Adrenal gland (tissue), 19 donors: Measurements from ENCODE around the gene SEC24D. TPM values are rescaled to one million over a fixed set of nuclear protein-coding genes. Genes with fewer than 3 reads are reported as not detected.

ENCODE experiments used
- DNase-seq, 7 donors: peaks; one replicate each; pipeline ENCODE4 v3.0.0-alpha.2; 2019 to 2020
- H3K27ac ChIP-seq, 5 donors: fragments of 200-600 bp; sonication (generic) in 4 of 5; 1 replicate in 3 of 5; 2 replicates in 2 of 5; pipeline versions ENCODE4 v1.5.1 to v1.8.0; 2016 to 2020; ENCODE audit warnings: mild to moderate bottlenecking in 1 of 5
- H3K27me3 ChIP-seq: fragments of 200-600 bp; 2 replicates; pipeline ENCODE4 v1.8.0; 2021
- H3K36me3 ChIP-seq, 2 donors: fragments of 200-600 bp; replicated peaks in 1 of 2; 1 replicate in 1 of 2; 2 replicates in 1 of 2; pipeline versions ENCODE4 v1.5.1 to v1.8.0; 2018 to 2022
- H3K4me1 ChIP-seq, 2 donors: fragments of 200-600 bp; replicated peaks in 1 of 2; 1 replicate in 1 of 2; 2 replicates in 1 of 2; pipeline versions ENCODE4 v1.5.1 to v1.8.0; 2018 to 2021
- H3K4me3 ChIP-seq, 4 donors: fragments of 200-600 bp; sonication (generic) in 3 of 4; one replicate each; pipeline ENCODE4 v1.5.1; 2016 to 2018
- H3K9me3 ChIP-seq, 3 donors: fragments of 200-600 bp; sonication (generic) in 1 of 3; replicated peaks in 1 of 3; 1 replicate in 2 of 3; 2 replicates in 1 of 3; pipeline versions ENCODE4 v1.5.1 to v1.8.0; 2016 to 2021
- POLR2A ChIP-seq, 2 donors: fragments of 450-650 bp; IDR thresholded peaks; one replicate each; pipeline ENCODE4 v1.6.1; 2017; ENCODE audit warnings: antibody characterized with exemption in 2 of 2, mild to moderate bottlenecking in 2 of 2, moderate library complexity in 1 of 2
- WGBS, 4 donors: extraction: QIAGEN DNeasy Blood & Tissue Kit in 2 of 4; methylation state at CpG; one replicate each; pipeline versions ENCODE4 v1.1.5 to v1.1.7; 2013 to 2017; 5-methylcytosine and 5-hydroxymethylcytosine counted together
- intact Hi-C, 2 donors: fragments of 100-400 bp; cut with DNase I; formaldehyde crosslinking; loops; one replicate each; pipeline versions ENCODE4 v1.14.1 to v1.15.0; 2022 to 2023
- long read RNA-seq, 10 donors: library from polyadenylated mRNA in 3 of 10; unstranded in 2 of 10; stranded (forward) in 1 of 10; transcript quantifications; one replicate each; pipeline ENCODE4 v2.0.0 and lab custom pipeline, GENCODE V29; 2021 to 2026
- polyA plus RNA-seq, 3 donors: library from polyadenylated mRNA; stranded (reverse); fragments of 200-250 nt in 2 of 3; fragments of 350-450 nt in 1 of 3; fragmentation: Illumina TruSeq in 1 of 3; extraction: RNeasy Lipid Tissue Mini Kit (QIAGEN cat#74804) in 1 of 3; gene quantifications; one replicate each; pipeline ENCODE4 v1.2.3, GENCODE V29; 2013 to 2014
- total RNA-seq, 9 donors: library from RNA; depleted of rRNA in 4 of 9; stranded (reverse); fragments of >200 nt in 4 of 9; fragments of 120-200 nt in 1 of 9; fragmentation: NEBNext Ultra II Directional in 1 of 9; extraction: Animal tissue kit (Norgen Biotek cat#: 25700) in 1 of 9; gene quantifications; one replicate each; pipeline versions ENCODE4 v1.1.0 to v1.2.4, GENCODE V29; 2013 to 2023
- TF ChIP-seq, protein P1 (sequence below), 6 experiments: fragments of 450-650 bp in 4 of 6; fragments of 200-600 bp in 2 of 6; sonication (generic) in 1 of 6; IDR thresholded peaks; 1 replicate in 5 of 6; 2 replicates in 1 of 6; pipeline versions ENCODE4 v1.5.1 to v1.8.0; 2016 to 2021; ENCODE audit warnings: antibody characterized with exemption in 6 of 6, mild to moderate bottlenecking in 2 of 6, moderate library complexity in 1 of 6
- donor health status: healthy with polysubstance abuse.
- donor health status: Bipolar disorder and iron deficiency.
- donor health status: DM: yes; HTN: yes; CAD: no.
- donor health status: DM: no; HTN: no; CAD: no.
- donor health status: DM: no; HTN: no; CAD: no.
- donor health status: DM: yes; HTN: yes; CAD: no.

SEC24D gene, protein sequence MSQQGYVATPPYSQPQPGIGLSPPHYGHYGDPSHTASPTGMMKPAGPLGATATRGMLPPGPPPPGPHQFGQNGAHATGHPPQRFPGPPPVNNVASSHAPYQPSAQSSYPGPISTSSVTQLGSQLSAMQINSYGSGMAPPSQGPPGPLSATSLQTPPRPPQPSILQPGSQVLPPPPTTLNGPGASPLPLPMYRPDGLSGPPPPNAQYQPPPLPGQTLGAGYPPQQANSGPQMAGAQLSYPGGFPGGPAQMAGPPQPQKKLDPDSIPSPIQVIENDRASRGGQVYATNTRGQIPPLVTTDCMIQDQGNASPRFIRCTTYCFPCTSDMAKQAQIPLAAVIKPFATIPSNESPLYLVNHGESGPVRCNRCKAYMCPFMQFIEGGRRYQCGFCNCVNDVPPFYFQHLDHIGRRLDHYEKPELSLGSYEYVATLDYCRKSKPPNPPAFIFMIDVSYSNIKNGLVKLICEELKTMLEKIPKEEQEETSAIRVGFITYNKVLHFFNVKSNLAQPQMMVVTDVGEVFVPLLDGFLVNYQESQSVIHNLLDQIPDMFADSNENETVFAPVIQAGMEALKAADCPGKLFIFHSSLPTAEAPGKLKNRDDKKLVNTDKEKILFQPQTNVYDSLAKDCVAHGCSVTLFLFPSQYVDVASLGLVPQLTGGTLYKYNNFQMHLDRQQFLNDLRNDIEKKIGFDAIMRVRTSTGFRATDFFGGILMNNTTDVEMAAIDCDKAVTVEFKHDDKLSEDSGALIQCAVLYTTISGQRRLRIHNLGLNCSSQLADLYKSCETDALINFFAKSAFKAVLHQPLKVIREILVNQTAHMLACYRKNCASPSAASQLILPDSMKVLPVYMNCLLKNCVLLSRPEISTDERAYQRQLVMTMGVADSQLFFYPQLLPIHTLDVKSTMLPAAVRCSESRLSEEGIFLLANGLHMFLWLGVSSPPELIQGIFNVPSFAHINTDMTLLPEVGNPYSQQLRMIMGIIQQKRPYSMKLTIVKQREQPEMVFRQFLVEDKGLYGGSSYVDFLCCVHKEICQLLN
- total RNA-seq (10 to 100 TPM; 25.5 to 76.7 (median 34.4) TPM), polyA plus RNA-seq (10 to 100 TPM in 1 of 3 donors, 1 to 10 TPM in 2; 5.3 to 93.6 (median 7.2) TPM)
- long read RNA-seq, donor 1, full-length matches to known transcripts: 5 of 5 reads
- long read RNA-seq, donor 1, partial matches to known transcripts: 0 of 5 reads
- long read RNA-seq, donor 1, other reads (novel, unspliced or antisense): 0 of 5 reads
- long read RNA-seq, donor 2, full-length matches to known transcripts: 2 of 2 reads
- long read RNA-seq, donor 2, partial matches to known transcripts: 0 of 2 reads
- long read RNA-seq, donor 2, other reads (novel, unspliced or antisense): 0 of 2 reads
- long read RNA-seq, donor 3, full-length matches to known transcripts: 2 of 2 reads
- long read RNA-seq, donor 3, partial matches to known transcripts: 0 of 2 reads
- long read RNA-seq, donor 3, other reads (novel, unspliced or antisense): 0 of 2 reads
- long read RNA-seq, donor 4, full-length matches to known transcripts: 2 of 6 reads
- long read RNA-seq, donor 4, partial matches to known transcripts: 3 of 6 reads
- long read RNA-seq, donor 4, other reads (novel, unspliced or antisense): 1 of 6 reads
- long read RNA-seq, donor 5, full-length matches to known transcripts: 24 of 44 reads
- long read RNA-seq, donor 5, partial matches to known transcripts: 7 of 44 reads
- long read RNA-seq, donor 5, other reads (novel, unspliced or antisense): 13 of 44 reads
- long read RNA-seq, donor 6, partial matches to known transcripts: 3 of 4 reads
- long read RNA-seq, donor 6, other reads (novel, unspliced or antisense): 1 of 4 reads
- long read RNA-seq, donor 7: 0 reads
- long read RNA-seq, donor 8, full-length matches to known transcripts: 5 of 5 reads
- long read RNA-seq, donor 8, partial matches to known transcripts: 0 of 5 reads
- long read RNA-seq, donor 8, other reads (novel, unspliced or antisense): 0 of 5 reads
- long read RNA-seq, donor 9, full-length matches to known transcripts: 5 of 5 reads
- long read RNA-seq, donor 9, partial matches to known transcripts: 0 of 5 reads
- long read RNA-seq, donor 9, other reads (novel, unspliced or antisense): 0 of 5 reads
- long read RNA-seq, donor 10, full-length matches to known transcripts: 6 of 6 reads
- long read RNA-seq, donor 10, partial matches to known transcripts: 0 of 6 reads
- long read RNA-seq, donor 10, other reads (novel, unspliced or antisense): 0 of 6 reads

DNA sequence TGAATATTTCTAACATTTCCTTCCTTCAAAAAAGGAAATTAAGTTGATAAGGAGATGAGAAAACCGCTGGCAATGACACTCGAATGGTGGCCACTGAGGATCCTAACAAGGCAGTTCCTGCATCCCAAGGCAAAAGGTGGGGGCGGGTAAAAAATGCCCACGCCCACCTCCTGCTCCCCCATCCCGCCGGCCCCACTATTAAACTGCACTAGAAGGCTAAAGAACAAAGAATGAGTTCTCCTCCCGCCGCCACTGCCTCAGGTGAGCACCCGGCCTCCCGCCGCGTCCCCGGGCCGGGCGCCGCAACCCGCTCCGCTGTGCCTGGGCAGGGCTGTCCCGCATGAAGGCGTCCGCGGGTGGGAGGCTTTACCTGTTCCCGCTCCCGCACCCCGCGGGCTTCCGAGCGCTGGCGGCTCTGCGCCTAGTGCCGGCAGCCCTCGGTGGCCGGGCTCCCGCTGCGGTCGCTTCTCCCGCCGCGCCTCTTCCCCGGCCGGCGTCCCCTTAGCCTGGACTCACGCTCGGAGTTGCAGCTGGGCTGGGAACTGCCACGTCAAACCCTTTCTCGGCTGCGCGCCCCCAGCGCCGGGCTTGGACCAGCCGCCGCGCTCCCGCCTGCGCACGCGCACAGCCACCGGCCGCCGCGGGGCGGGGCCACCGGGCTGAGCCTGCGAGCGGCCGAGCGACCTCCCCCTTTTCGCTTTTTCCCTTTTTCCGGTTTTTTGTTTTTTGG, at the start of gene SEC24D:
TSS of gene SEC24D (minus strand) at position 556 of the 730 bp plus-strand sequence. CDS start 2,430 bp downstream, outside the sequence.
- Histone ChIP-seq H3K9me3 (no peaks in the 10 kb centered on the region), H3K4me3 (peak within 1 kb of the TSS; percentile 52 to 99 (median 85)), H3K36me3 (peaks cover 0 to 22% of the 10 kb centered on the region in 2 donors), H3K4me1 (peaks cover 0 to 30% of the 10 kb centered on the region in 2 donors), H3K27me3 (no peaks in the 10 kb centered on the region), H3K27ac (peak within 1 kb of the TSS; percentile 74 to 99 (median 95))
- 0% methylated on average over 31 to 69 of the region's 69 CpGs for WGBS, 4 donors
- TF ChIP-seq POLR2A (IDR thresholded peaks at IDR 0.05): peak; percentile 85 to 89
- TF ChIP-seq, protein P1, sequence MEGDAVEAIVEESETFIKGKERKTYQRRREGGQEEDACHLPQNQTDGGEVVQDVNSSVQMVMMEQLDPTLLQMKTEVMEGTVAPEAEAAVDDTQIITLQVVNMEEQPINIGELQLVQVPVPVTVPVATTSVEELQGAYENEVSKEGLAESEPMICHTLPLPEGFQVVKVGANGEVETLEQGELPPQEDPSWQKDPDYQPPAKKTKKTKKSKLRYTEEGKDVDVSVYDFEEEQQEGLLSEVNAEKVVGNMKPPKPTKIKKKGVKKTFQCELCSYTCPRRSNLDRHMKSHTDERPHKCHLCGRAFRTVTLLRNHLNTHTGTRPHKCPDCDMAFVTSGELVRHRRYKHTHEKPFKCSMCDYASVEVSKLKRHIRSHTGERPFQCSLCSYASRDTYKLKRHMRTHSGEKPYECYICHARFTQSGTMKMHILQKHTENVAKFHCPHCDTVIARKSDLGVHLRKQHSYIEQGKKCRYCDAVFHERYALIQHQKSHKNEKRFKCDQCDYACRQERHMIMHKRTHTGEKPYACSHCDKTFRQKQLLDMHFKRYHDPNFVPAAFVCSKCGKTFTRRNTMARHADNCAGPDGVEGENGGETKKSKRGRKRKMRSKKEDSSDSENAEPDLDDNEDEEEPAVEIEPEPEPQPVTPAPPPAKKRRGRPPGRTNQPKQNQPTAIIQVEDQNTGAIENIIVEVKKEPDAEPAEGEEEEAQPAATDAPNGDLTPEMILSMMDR (IDR thresholded peaks at IDR 0.05): peak in 3 of 6 experiments; percentile 14 to 23 (median 21)
- intact Hi-C loops: no loop called here
- peak; percentile 87 to 92 (median 90) for DNase-seq

DNA sequence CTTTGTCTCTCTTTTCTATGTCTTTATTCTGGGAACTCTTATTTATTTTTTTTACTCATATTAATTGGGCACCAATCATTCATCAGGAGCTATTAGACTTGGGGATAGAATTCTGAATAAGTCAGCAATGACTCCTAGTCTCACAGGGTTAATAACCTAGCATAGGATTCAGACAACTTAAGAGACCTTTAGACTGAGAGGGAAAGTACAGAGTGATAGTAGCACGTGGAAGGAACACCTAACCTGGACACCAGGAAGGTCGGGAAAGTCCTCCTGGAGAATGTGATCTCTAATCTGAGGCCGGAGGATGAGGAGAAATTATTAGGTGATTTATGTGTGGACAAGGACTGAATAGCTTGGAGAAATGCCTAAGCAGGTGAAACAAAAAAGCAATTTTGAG, 48.8 kb upstream of the SEC24D start:
- 82 to 93% (median 88%) methylated on average over 3 of the region's 3 CpGs for WGBS, 4 donors
- no peak overlapping the region for H3K4me3 ChIP-seq
- H3K9me3 ChIP-seq: no peaks in the 10 kb centered on the region
- TF ChIP-seq, protein P1 (IDR thresholded peaks at IDR 0.05): no peak
- no peak for DNase-seq
- H3K27ac ChIP-seq: no peak overlapping the region
- H3K36me3 ChIP-seq: no peaks in the 10 kb centered on the region
- no peaks in the 10 kb centered on the region for H3K27me3 ChIP-seq
- peaks cover 8% of the 10 kb centered on the region in 2 donors for H3K4me1 ChIP-seq
- intact Hi-C loops: loop anchor here in 1 of 2 donors (10.0 kb wide), 1 partner anchor 110 kb away; no protein-coding TSS in a partner anchor

DNA sequence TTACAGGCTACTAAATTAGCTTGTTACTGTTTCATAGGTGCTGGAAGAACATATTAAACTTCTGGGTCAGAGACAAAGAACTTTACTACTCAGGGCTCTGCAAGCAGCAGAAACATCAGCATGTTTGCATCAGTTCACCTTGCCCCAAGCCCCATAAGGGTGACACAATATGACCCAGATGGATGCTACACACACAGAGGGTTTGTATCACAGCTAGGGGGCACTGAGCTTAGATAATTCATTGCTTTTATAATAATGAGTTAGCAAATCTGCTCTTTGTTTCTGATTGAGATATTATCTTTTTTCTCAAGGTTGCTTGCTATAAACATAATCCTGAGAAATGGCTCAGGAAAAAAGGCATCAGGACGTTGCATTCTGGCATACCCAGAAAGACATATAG, 47.9 kb upstream of the SEC24D start:
- no peak overlapping the region for H3K4me3 ChIP-seq
- no peak for DNase-seq
- intact Hi-C loops: loop anchor here in 1 of 2 donors (10.0 kb wide), 1 partner anchor 109 kb away; no protein-coding TSS in a partner anchor
- WGBS, 4 donors: 45 to 66% (median 57%) methylated on average over 1 of the region's 1 CpG
- H3K27ac ChIP-seq: no peak overlapping the region
- no peaks in the 10 kb centered on the region for H3K9me3 ChIP-seq
- no peaks in the 10 kb centered on the region for H3K36me3 ChIP-seq
- TF ChIP-seq, protein P1 (IDR thresholded peaks at IDR 0.05): no peak
- peaks cover 6 to 7% of the 10 kb centered on the region in 2 donors for H3K4me1 ChIP-seq
- no peaks in the 10 kb centered on the region for H3K27me3 ChIP-seq
